ENCODE data around the gene GNAI3. TPM values are rescaled to one million over a fixed set of nuclear protein-coding genes. Genes with fewer than 3 reads are reported as not detected.

Gene GNAI3
- total RNA-seq, 1 donor from 2014 or later, result 6.7 TPM

- Histone ChIP-seq H3K4me3 (no peak overlapping the region), H3K27ac (no peak overlapping the region), H3K9me3 (no peaks in the 10 kb centered on the region), H3K4me1 (peaks cover 13% of the 10 kb centered on the region), H3K27me3 (ENCODE audit: low read depth) (no peaks in the 10 kb centered on the region), H3K36me3 (no peaks in the 10 kb centered on the region)
- DNase-seq (peak; percentile 89), ATAC-seq (peak; percentile 90 to 94)
- intact Hi-C loops (cut with DNase I), result no loop called here
- peak; percentile 94 for TF ChIP-seq CTCF (IDR thresholded peaks at IDR 0.05)
Measured at GRCh38 chr1:109643385-109644230, 95.2 kb downstream of the GNAI3 start.

GRCh38 chr1:109644670-109645069, 96.3 kb downstream of the GNAI3 start:
- ATAC-seq (no peak), DNase-seq (no peak)
- H3K36me3 ChIP-seq, result no peaks in the 10 kb centered on the region
- no peak overlapping the region for H3K27ac ChIP-seq
- H3K9me3 ChIP-seq, result no peaks in the 10 kb centered on the region
- H3K4me1 ChIP-seq, result peaks cover 13% of the 10 kb centered on the region
- intact Hi-C loops (cut with DNase I), result no loop called here
- no peaks in the 10 kb centered on the region for H3K27me3 ChIP-seq (ENCODE audit: low read depth)
- H3K4me3 ChIP-seq, result no peak overlapping the region
- no peak for TF ChIP-seq CTCF (IDR thresholded peaks at IDR 0.05)

GRCh38 chr1:109649491-109649914, 101.1 kb downstream of the GNAI3 start:
- H3K9me3 ChIP-seq, result no peaks in the 10 kb centered on the region
- H3K4me3 ChIP-seq, result peak overlapping the region; percentile 37
- H3K36me3 ChIP-seq, result no peaks in the 10 kb centered on the region
- H3K27me3 ChIP-seq (ENCODE audit: low read depth), result no peaks in the 10 kb centered on the region
- DNase-seq, result no peak
- TF ChIP-seq CTCF (IDR thresholded peaks at IDR 0.05), result peak; percentile 37
- intact Hi-C loops (cut with DNase I), result no loop called here
- H3K27ac ChIP-seq, result no peak overlapping the region
- ATAC-seq, result no peak
- no peaks in the 10 kb centered on the region for H3K4me1 ChIP-seq

- intact Hi-C loops (cut with DNase I), result no loop called here
- no peak for DNase-seq
- H3K4me3 ChIP-seq, result no peak overlapping the region
- H3K9me3 ChIP-seq, result no peaks in the 10 kb centered on the region
- ATAC-seq, result no peak
- no peak for TF ChIP-seq CTCF (IDR thresholded peaks at IDR 0.05)
- no peaks in the 10 kb centered on the region for H3K27me3 ChIP-seq (ENCODE audit: low read depth)
- H3K4me1 ChIP-seq, result peaks cover 7% of the 10 kb centered on the region
- no peak overlapping the region for H3K27ac ChIP-seq
- no peaks in the 10 kb centered on the region for H3K36me3 ChIP-seq
Measured at GRCh38 chr1:109650609-109651008, 102.2 kb downstream of the GNAI3 start.

GRCh38 chr1:109652402-109652801, 104.0 kb downstream of the GNAI3 start:
- H3K36me3 ChIP-seq, result no peaks in the 10 kb centered on the region
- no peak for DNase-seq
- no peak for ATAC-seq
- peaks cover 11% of the 10 kb centered on the region for H3K4me1 ChIP-seq
- no peak overlapping the region for H3K4me3 ChIP-seq
- H3K27me3 ChIP-seq (ENCODE audit: low read depth), result no peaks in the 10 kb centered on the region
- intact Hi-C loops (cut with DNase I), result no loop called here
- H3K9me3 ChIP-seq, result no peaks in the 10 kb centered on the region
- no peak for TF ChIP-seq CTCF (IDR thresholded peaks at IDR 0.05)
- no peak overlapping the region for H3K27ac ChIP-seq
